ENCODE measurements around the gene SERTM1.

GRCh38 chr13:36709136-36709890, 35.5 kb downstream of the SERTM1 start:
- TF ChIP-seq CTCF (conservative IDR thresholded peaks at IDR 0.05 in 1 of 2, IDR thresholded peaks at IDR 0.05 in 1 of 2; ENCODE audit: extremely low read depth in 1 of 2, insufficient read depth in 1 of 2, low read depth in 1 of 2, low read length in 2 of 2) = no peak
- no peak for TF ChIP-seq EZH2 (IDR thresholded peaks at IDR 0.05; ENCODE audit: borderline replicate concordance, low read length)

Data from mammary epithelial cell (primary cell).